Pons (tissue), 1 donor: Measurements from ENCODE around the gene TTC6.

Experiments used
- DNase-seq: peaks from one replicate; pipeline ENCODE4 v3.0.0-alpha.2; 2016; ENCODE audit warnings: low spot score

The TTC6 gene

DNA sequence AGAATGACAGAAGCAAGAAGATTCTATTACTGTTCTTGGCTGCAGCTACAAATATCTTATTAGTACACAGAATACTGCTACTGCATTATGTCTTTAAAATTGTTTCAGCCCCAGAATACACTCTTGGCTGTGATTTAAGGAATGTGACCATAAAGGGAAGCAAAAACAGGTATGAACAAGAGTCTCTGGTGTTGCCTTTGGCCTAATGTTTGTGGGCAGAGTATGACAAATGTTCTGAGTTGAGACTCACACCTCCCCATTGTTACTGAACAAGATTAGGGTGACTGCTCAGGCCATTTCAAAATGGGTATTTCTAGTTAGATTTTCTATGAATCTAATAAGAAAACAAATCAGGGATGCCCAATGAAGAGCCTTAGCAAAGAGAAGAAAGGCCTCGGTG is 28.5 kb downstream of the TTC6 start:
- no peak for DNase-seq

GRCh38 chr14:37625597-37626595 is 30.5 kb downstream of the TTC6 start:
- DNase-seq: no peak

DNA sequence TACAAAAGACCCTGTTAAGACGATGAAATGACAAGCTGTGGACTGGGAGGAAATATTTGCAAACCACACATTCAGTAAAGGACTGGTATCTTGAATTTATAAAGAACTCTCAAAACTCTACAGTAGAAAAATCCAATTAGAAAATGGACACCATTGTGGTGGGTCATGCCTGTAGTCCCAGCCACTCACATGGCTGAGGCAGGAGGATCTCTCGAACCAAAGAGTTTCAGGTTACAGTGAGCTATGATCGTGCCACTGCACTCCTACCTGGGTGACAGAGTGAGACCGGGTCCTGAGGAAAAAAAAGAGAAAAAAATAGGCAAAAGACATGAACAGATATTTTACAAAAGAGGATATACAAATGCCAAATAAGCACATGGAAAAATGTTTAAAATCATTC is 41.9 kb downstream of the TTC6 start:
- no peak for DNase-seq

DNA sequence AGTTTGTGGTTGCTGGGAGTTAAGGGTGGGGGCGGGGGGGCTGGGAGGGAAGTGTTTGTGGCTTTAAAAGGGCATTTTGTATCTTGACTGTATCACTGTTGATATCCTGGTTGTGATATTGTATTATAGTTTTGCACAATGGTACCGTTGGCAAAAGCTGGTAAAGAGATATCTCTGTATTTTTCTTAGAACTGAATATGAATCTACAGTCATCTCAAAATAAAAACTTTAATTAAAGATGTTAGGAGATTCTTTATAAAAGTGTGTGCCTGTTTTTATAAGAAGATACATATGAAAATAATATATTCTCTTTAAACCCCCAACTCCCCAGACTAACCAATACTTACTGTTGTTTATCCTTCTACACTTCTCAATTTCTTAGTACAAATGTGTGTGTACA is 43.2 kb downstream of the TTC6 start:
- DNase-seq: no peak

- DNase-seq: no peak
Measured at GRCh38 chr14:37641117-37641516, 45.7 kb downstream of the TTC6 start.

- DNase-seq: no peak
Measured at GRCh38 chr14:37642125-37642524, 46.7 kb downstream of the TTC6 start.

GRCh38 chr14:37643701-37644100 is 48.3 kb downstream of the TTC6 start:
- no peak for DNase-seq
